ENCODE measurements around the gene DGKI.

DNA sequence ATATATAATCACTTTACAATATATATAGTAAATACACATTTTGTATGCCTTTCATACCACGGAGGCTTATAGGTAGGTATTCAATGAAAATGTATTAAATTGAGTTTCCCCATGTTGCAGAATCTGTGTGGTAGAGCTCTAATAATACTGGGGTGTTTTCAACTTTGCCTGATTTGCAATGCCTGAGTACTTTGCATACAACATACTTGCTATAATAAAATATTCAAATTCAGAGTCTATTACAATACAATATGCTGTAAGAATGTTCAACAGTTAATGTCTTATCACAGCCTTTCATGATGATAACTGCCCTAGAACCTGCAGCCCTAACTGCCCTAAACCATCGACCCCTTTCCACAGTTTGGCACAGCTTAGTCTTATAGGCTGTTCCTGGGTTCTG, 114.6 kb downstream of the DGKI start:
- TF ChIP-seq SP1 (IDR thresholded peaks at IDR 0.05): no peak
- no peak for TF ChIP-seq BHLHE40 (IDR thresholded peaks at IDR 0.05; ENCODE audit: borderline replicate concordance)
- TF ChIP-seq L3MBTL2 (conservative IDR thresholded peaks at IDR 0.05): no peak
- TF ChIP-seq FOXK2 (IDR thresholded peaks at IDR 0.05): no peak
- TF ChIP-seq ZNF384 (IDR thresholded peaks at IDR 0.05): no peak
- TF ChIP-seq, protein P1, sequence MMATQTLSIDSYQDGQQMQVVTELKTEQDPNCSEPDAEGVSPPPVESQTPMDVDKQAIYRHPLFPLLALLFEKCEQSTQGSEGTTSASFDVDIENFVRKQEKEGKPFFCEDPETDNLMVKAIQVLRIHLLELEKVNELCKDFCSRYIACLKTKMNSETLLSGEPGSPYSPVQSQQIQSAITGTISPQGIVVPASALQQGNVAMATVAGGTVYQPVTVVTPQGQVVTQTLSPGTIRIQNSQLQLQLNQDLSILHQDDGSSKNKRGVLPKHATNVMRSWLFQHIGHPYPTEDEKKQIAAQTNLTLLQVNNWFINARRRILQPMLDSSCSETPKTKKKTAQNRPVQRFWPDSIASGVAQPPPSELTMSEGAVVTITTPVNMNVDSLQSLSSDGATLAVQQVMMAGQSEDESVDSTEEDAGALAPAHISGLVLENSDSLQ (IDR thresholded peaks at IDR 0.05): no peak
- no peak for TF ChIP-seq HDGF (IDR thresholded peaks at IDR 0.05; ENCODE audit: borderline replicate concordance)
